K562 (cell line): ENCODE measurements around the gene EHMT2. TPM values are rescaled to one million over a fixed set of nuclear protein-coding genes. Genes with fewer than 3 reads are reported as not detected.

Experiments
- CTCFL ChIP-seq: IDR thresholded peaks from 2 replicates; pipeline ENCODE4 v1.6.1; 2011; ENCODE audit warnings: borderline replicate concordance, low read depth, mild to moderate bottlenecking, moderate library complexity, low read length; ENCODE audit not compliant: insufficient read depth, poor library complexity, severe bottlenecking
- ETV6 ChIP-seq, 3 experiments: fragments of 150-350 bp in 1 of 3; sonication (generic) in 1 of 3; formaldehyde crosslinking in 1 of 3; IDR thresholded peaks; 2 replicates each; pipeline versions ENCODE4 v1.6.1 to v1.8.0; 2014 to 2022; ENCODE audit warnings: borderline replicate concordance in 2 of 3, low read depth in 2 of 3, antibody characterized with exemption in 1 of 3, low read length in 1 of 3, mild to moderate bottlenecking in 1 of 3, missing genetic modification reagents in 1 of 3
- HCFC1 ChIP-seq: IDR thresholded peaks from 2 replicates; pipeline ENCODE4 v1.6.1; 2012; ENCODE audit warnings: low read depth, low read length, improper control_type of control experiment
- HNRNPUL1 ChIP-seq: fragments of 200-400 bp; formaldehyde crosslinking; IDR thresholded peaks from 2 replicates; pipeline ENCODE4 v1.6.1; 2017; ENCODE audit warnings: low read length
- KAT2B ChIP-seq: IDR thresholded peaks from one replicate; pipeline ENCODE4 v1.6.1; 2012; ENCODE audit warnings: low read depth, mild to moderate bottlenecking, control low read depth, inconsistent platforms, low read length, moderate library complexity
- LEF1 ChIP-seq: fragments of 450-650 bp; IDR thresholded peaks from 2 replicates; pipeline ENCODE4 v1.6.1; 2016; ENCODE audit warnings: mild to moderate bottlenecking
- TBL1XR1 ChIP-seq, 2 experiments: IDR thresholded peaks; 2 replicates each; pipeline ENCODE4 v1.6.1; 2012; ENCODE audit warnings: improper control_type of control experiment in 2 of 2, low read length in 2 of 2, mild to moderate bottlenecking in 1 of 2
- ZHX1 ChIP-seq: fragments of 150-350 bp; conservative IDR thresholded peaks from 2 replicates; pipeline ENCODE4 v1.6.1; 2014; ENCODE audit warnings: low read length
- ZNF407 ChIP-seq: fragments of 450-650 bp; IDR thresholded peaks from 2 replicates; pipeline ENCODE4 v1.6.1; 2016; ENCODE audit warnings: low read depth
- ZNF507 ChIP-seq: conservative IDR thresholded peaks from 2 replicates; pipeline ENCODE4 v1.6.1; 2017; ENCODE audit warnings: missing genetic modification characterization, missing compliant biosample characterization
- polyA plus RNA-seq, 8 experiments: library from polyadenylated mRNA; depleted of rRNA in 4 of 8; stranded (reverse) in 5 of 8; unstranded in 3 of 8; fragments of >200 nt; fragmentation: Nextera tagmentation in 2 of 8; fragmentation: Illumina TruSeq in 1 of 8; extraction: Ambion mirVana in 2 of 8; extraction: Trizol in 1 of 8; gene quantifications; 2 replicates each; pipeline versions ENCODE4 v1.2.1 to v1.2.3, GENCODE V29; 2011 to 2014; ENCODE audit warnings: inconsistent platforms in 1 of 8, missing spikeins in 1 of 8
- total RNA-seq, 7 experiments: library from RNA; depleted of rRNA in 6 of 7; stranded (reverse); fragments of >200 nt in 6 of 7; fragmentation: Illumina TruSeq in 2 of 7; extraction: Trizol in 2 of 7; gene quantifications; 2 replicates each; pipeline versions ENCODE4 v1.2.1 to v1.2.3, GENCODE V29; 2011 to 2021; ENCODE audit warnings: low replicate concordance in 1 of 7
- TF ChIP-seq, protein P1 (sequence below): sonication (generic); formaldehyde crosslinking; IDR thresholded peaks from 2 replicates; pipeline ENCODE4 v1.8.1; 2023; ENCODE audit warnings: mild to moderate bottlenecking, missing genetic modification reagents, moderate library complexity

The EHMT2 gene
- total and polyA plus RNA-seq, 9 of the 15 experiments (the other 6 are each of a cell fraction or from before 2014, with no cell fraction given), result 2.1 to 63.8 (median 38.5) TPM

GRCh38 chr6:31862344-31863235 lies 34.9 kb downstream of the EHMT2 start, which contains the start of gene NEU1 (continued):
- TF ChIP-seq ZNF507 (tag) (no peak), ZHX1 (no peak; the same call in 1 of the 2 replicates), CTCFL (no peak), LEF1 (no peak), HCFC1 (peak; percentile 69), KAT2B (no peak), TBL1XR1 (IDR thresholded peaks at IDR 0.05; ENCODE audit: low read length in 2 of 2) (peak; percentile 72 to 78; a peak in 3 of 4 replicates), ZNF407 (no peak), HNRNPUL1 (no peak), ETV6 (IDR thresholded peaks at IDR 0.05; ENCODE audit: borderline replicate concordance in 1 of 2, low read depth in 2 of 2, low read length in 1 of 2) (no peak), ETV6 (CRISPR knock-in tag; IDR thresholded peaks at IDR 0.05; ENCODE audit: borderline replicate concordance) (no peak)
- TF ChIP-seq, protein P1, sequence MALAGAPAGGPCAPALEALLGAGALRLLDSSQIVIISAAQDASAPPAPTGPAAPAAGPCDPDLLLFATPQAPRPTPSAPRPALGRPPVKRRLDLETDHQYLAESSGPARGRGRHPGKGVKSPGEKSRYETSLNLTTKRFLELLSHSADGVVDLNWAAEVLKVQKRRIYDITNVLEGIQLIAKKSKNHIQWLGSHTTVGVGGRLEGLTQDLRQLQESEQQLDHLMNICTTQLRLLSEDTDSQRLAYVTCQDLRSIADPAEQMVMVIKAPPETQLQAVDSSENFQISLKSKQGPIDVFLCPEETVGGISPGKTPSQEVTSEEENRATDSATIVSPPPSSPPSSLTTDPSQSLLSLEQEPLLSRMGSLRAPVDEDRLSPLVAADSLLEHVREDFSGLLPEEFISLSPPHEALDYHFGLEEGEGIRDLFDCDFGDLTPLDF (CRISPR knock-in tag), result peak; percentile 79; the same call in 1 of the 2 replicates
